GM12864 (cell line): ENCODE results near the gene MAP4K4.

Experiments used
- DNase-seq: peaks from one replicate; pipeline ENCODE4 v3.0.0-alpha.2; 2011; ENCODE audit warnings: low read depth
- H3K4me3 ChIP-seq: 2 replicates; pipeline ENCODE4 v1.5.1; 2011; ENCODE audit warnings: mild to moderate bottlenecking, low read depth, low read length, control low read depth
- CTCF ChIP-seq: IDR thresholded peaks from 2 replicates; pipeline ENCODE4 v1.5.1; 2011; ENCODE audit warnings: low read depth, mild to moderate bottlenecking, moderate library complexity, low read length, control low read depth, inconsistent platforms; ENCODE audit errors: missing control alignments

The MAP4K4 gene

GRCh38 chr2:101844055-101844635 lies 146.6 kb downstream of the MAP4K4 start:
- no peak for TF ChIP-seq CTCF
- H3K4me3 ChIP-seq: no peak overlapping the region
- DNase-seq: no peak

- no peak for DNase-seq
- H3K4me3 ChIP-seq: no peak overlapping the region
- TF ChIP-seq CTCF: no peak
These were observed 149.5 kb downstream of the MAP4K4 start for GRCh38 chr2:101846973-101847372.

- no peak for DNase-seq
These were observed 150.3 kb downstream of the MAP4K4 start for GRCh38 chr2:101847661-101848339.

GRCh38 chr2:101848769-101849410 lies 151.4 kb downstream of the MAP4K4 start:
- DNase-seq: no peak
- TF ChIP-seq CTCF: no peak
- H3K4me3 ChIP-seq: no peak overlapping the region

More at GRCh38 chr2:101847661-101848339, 150.3 kb downstream of the MAP4K4 start:
- no peak overlapping the region for H3K4me3 ChIP-seq
- TF ChIP-seq CTCF: no peak

GRCh38 chr2:101850450-101850849 lies 152.9 kb downstream of the MAP4K4 start:
- no peak for DNase-seq
- H3K4me3 ChIP-seq: no peak overlapping the region
- TF ChIP-seq CTCF: no peak

GRCh38 chr2:101850991-101851390 lies 153.5 kb downstream of the MAP4K4 start:
- no peak for DNase-seq
- no peak for TF ChIP-seq CTCF
- H3K4me3 ChIP-seq: no peak overlapping the region
